ENCODE results near the gene PEDS1.

The PEDS1 gene

DNA sequence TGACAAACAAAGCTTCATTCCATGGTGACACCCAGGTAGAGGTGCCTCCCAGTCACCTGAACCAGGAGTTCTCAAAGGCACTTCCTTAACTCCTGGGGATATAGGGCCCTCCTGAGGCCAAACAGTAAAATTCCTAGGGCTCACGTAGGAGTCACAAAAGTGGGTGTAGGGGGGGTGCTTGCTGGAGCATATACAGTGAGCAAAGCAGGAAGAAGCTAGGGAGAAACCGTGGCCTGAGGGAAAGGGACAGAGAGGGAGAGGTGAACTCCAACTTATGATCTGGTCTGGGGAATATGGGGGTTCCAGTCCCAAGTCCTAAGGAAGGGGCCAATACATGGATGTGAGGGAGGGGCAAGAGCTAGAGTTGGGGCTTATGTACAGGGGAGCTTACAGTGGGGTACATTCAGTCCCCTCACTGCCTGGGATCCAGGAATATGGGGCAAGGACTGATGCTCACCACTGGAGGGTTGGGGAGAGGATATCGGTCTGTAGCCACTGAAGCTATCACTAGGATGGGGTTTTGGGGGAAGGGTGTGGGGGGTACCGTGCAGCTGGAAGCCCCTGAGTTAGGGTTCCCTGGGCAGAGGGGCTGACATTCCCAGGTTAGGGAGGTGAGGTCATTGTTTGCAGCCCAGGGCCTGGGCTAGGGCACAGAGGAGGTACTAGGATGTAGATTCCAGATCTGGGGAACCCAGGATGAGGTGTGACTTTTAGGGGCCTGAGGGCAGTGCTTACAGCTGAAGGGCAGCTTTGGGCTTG lies 950 bp downstream of the PEDS1 start:
- H3K36me3 ChIP-seq (ENCODE audit: control insufficient read depth, insufficient read depth, low read length): peaks cover 24% of the 10 kb centered on the region
- H3K27me3 ChIP-seq (ENCODE audit: control insufficient read depth, insufficient read depth, low read length): no peaks in the 10 kb centered on the region; the same call in 1 of the 2 replicates
- no peaks in the 10 kb centered on the region for H3K9me3 ChIP-seq (ENCODE audit: control insufficient read depth, insufficient read depth, low read depth, low read length)
- peak overlapping the region; percentile 84 for H3K9ac ChIP-seq (ENCODE audit: low read length)
- H3K27ac ChIP-seq (ENCODE audit: low read depth, low read length): peak overlapping the region; percentile 76; the same call in 1 of the 2 replicates
- peak overlapping the region; percentile 79 for H3K4me3 ChIP-seq (ENCODE audit: low read depth, low read length)
- H3K4me1 ChIP-seq (ENCODE audit: control insufficient read depth, insufficient read depth, low read length): peaks cover 30% of the 10 kb centered on the region

GRCh38 chr20:50151034-50151743 lies 2.3 kb downstream of the PEDS1 start:
- H3K27me3 ChIP-seq (ENCODE audit: control insufficient read depth, insufficient read depth, low read length): no peaks in the 10 kb centered on the region; the same call in 1 of the 2 replicates
- H3K9me3 ChIP-seq (ENCODE audit: control insufficient read depth, insufficient read depth, low read depth, low read length): no peaks in the 10 kb centered on the region
- H3K4me3 ChIP-seq (ENCODE audit: low read depth, low read length): peak overlapping the region; percentile 37; the same call in 1 of the 2 replicates
- H3K36me3 ChIP-seq (ENCODE audit: control insufficient read depth, insufficient read depth, low read length): peaks cover 31% of the 10 kb centered on the region
- no peak overlapping the region; the same call in 1 of the 2 replicates for H3K27ac ChIP-seq (ENCODE audit: low read depth, low read length)
- H3K4me1 ChIP-seq (ENCODE audit: control insufficient read depth, insufficient read depth, low read length): peaks cover 44% of the 10 kb centered on the region
- H3K9ac ChIP-seq (ENCODE audit: low read length): peak overlapping the region; percentile 26

DNA sequence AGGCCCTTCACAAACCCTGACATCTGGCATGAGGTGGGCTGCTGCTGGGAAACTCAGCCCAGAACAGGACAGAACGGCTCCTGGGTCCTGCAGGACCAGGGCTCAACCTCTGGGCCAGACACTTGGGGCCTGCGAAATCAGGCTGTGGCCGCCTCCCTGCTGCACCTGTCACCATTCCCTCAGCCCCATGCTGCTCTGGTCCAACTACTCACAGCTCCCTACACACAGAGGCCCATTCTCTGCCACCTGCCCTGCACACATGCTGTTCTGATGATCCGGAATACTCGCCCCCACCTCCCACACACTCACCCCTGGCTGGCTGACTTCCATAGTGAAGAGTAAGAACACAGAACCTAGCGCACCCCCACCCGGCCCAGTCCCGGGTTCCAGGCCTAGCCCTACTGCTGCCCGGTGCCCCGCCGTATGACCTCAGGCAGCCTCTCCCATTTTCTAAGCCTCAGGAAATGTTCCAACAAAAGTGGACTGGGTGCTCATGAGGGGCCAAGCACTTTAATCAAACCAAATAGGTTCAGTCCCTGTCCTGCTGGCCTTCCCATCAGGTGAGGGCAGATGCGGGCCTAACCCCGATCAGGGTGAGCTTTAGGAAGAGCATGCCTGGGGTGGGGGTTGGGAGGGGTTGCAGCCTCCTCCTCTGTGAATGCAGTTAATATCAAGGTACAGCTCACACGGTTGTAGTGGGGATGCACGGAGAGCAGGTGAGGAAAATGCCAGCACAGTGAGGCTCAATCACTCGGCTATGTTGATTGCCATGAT lies 3.9 kb downstream of the PEDS1 start:
- Histone ChIP-seq H3K4me3 (ENCODE audit: low read depth, low read length) (no peak overlapping the region), H3K9ac (ENCODE audit: low read length) (no peak overlapping the region), H3K27ac (ENCODE audit: low read depth, low read length) (no peak overlapping the region), H3K9me3 (ENCODE audit: control insufficient read depth, insufficient read depth, low read depth, low read length) (no peaks in the 10 kb centered on the region), H3K4me1 (ENCODE audit: control insufficient read depth, insufficient read depth, low read length) (peaks cover 48% of the 10 kb centered on the region), H3K27me3 (ENCODE audit: control insufficient read depth, insufficient read depth, low read length) (no peaks in the 10 kb centered on the region), H3K36me3 (ENCODE audit: control insufficient read depth, insufficient read depth, low read length) (peaks cover 31% of the 10 kb centered on the region)

GRCh38 chr20:50146732-50147662 lies 6.5 kb downstream of the PEDS1 start:
- Histone ChIP-seq H3K9me3 (ENCODE audit: control insufficient read depth, insufficient read depth, low read depth, low read length) (no peaks in the 10 kb centered on the region), H3K9ac (ENCODE audit: low read length) (peak overlapping the region; percentile 5), H3K4me1 (ENCODE audit: control insufficient read depth, insufficient read depth, low read length) (peaks cover 45% of the 10 kb centered on the region), H3K27ac (ENCODE audit: low read depth, low read length) (no peak overlapping the region; the same call in 1 of the 2 replicates), H3K27me3 (ENCODE audit: control insufficient read depth, insufficient read depth, low read length) (no peaks in the 10 kb centered on the region), H3K36me3 (ENCODE audit: control insufficient read depth, insufficient read depth, low read length) (peaks cover 44% of the 10 kb centered on the region), H3K4me3 (ENCODE audit: low read depth, low read length) (no peak overlapping the region)

DNA sequence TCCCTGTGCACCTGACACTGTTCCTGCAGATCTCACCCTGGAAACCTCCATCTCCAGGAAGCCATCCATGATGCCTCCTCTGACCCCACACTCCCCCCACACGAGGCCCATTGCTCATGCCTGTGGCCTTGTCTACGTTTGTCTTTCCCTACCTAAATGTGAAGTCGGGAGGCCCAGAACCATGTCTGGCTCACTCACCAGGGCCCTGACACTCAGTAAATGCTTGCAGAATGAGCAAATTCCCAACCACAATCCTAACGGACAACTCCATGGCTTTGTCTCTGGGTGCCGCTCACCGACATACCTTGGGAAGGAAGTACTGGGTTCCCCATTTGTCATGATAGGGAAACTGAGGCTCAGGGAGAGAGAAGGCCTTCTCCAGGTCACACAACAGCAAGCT lies 7.3 kb downstream of the PEDS1 start:
- peaks cover 51% of the 10 kb centered on the region for H3K36me3 ChIP-seq (ENCODE audit: control insufficient read depth, insufficient read depth, low read length)

GRCh38 chr20:50145566-50145965 lies 8.0 kb downstream of the PEDS1 start:
- no peak overlapping the region for H3K27ac ChIP-seq (ENCODE audit: low read depth, low read length)
- H3K27me3 ChIP-seq (ENCODE audit: control insufficient read depth, insufficient read depth, low read length): no peaks in the 10 kb centered on the region
- no peak overlapping the region for H3K9ac ChIP-seq (ENCODE audit: low read length)
- peaks cover 37% of the 10 kb centered on the region for H3K4me1 ChIP-seq (ENCODE audit: control insufficient read depth, insufficient read depth, low read length)
- peaks cover 57% of the 10 kb centered on the region for H3K36me3 ChIP-seq (ENCODE audit: control insufficient read depth, insufficient read depth, low read length)
- H3K9me3 ChIP-seq (ENCODE audit: control insufficient read depth, insufficient read depth, low read depth, low read length): no peaks in the 10 kb centered on the region
- no peak overlapping the region for H3K4me3 ChIP-seq (ENCODE audit: low read depth, low read length)

More for the DNA sequence above, 7.3 kb downstream of the PEDS1 start:
- no peaks in the 10 kb centered on the region for H3K27me3 ChIP-seq (ENCODE audit: control insufficient read depth, insufficient read depth, low read length)
- no peak overlapping the region for H3K4me3 ChIP-seq (ENCODE audit: low read depth, low read length)
- H3K4me1 ChIP-seq (ENCODE audit: control insufficient read depth, insufficient read depth, low read length): peaks cover 41% of the 10 kb centered on the region
- H3K9ac ChIP-seq (ENCODE audit: low read length): peak overlapping the region; percentile 5
- no peak overlapping the region for H3K27ac ChIP-seq (ENCODE audit: low read depth, low read length)
- H3K9me3 ChIP-seq (ENCODE audit: control insufficient read depth, insufficient read depth, low read depth, low read length): no peaks in the 10 kb centered on the region

GRCh38 chr20:50144362-50144761 lies 9.2 kb downstream of the PEDS1 start:
- H3K27me3 ChIP-seq (ENCODE audit: control insufficient read depth, insufficient read depth, low read length): no peaks in the 10 kb centered on the region
- H3K4me1 ChIP-seq (ENCODE audit: control insufficient read depth, insufficient read depth, low read length): peaks cover 32% of the 10 kb centered on the region
- H3K9ac ChIP-seq (ENCODE audit: low read length): no peak overlapping the region
- no peaks in the 10 kb centered on the region for H3K9me3 ChIP-seq (ENCODE audit: control insufficient read depth, insufficient read depth, low read depth, low read length)
- H3K27ac ChIP-seq (ENCODE audit: low read depth, low read length): no peak overlapping the region
- H3K4me3 ChIP-seq (ENCODE audit: low read depth, low read length): no peak overlapping the region
- peaks cover 57% of the 10 kb centered on the region for H3K36me3 ChIP-seq (ENCODE audit: control insufficient read depth, insufficient read depth, low read length)

GRCh38 chr20:50142812-50143211 lies 10.7 kb downstream of the PEDS1 start:
- Histone ChIP-seq H3K36me3 (ENCODE audit: control insufficient read depth, insufficient read depth, low read length) (peaks cover 48% of the 10 kb centered on the region), H3K27ac (ENCODE audit: low read depth, low read length) (no peak overlapping the region), H3K9me3 (ENCODE audit: control insufficient read depth, insufficient read depth, low read depth, low read length) (no peaks in the 10 kb centered on the region), H3K4me3 (ENCODE audit: low read depth, low read length) (peak overlapping the region; percentile 11; the same call in 1 of the 2 replicates), H3K4me1 (ENCODE audit: control insufficient read depth, insufficient read depth, low read length) (peaks cover 37% of the 10 kb centered on the region), H3K27me3 (ENCODE audit: control insufficient read depth, insufficient read depth, low read length) (no peaks in the 10 kb centered on the region), H3K9ac (ENCODE audit: low read length) (no peak overlapping the region)

GRCh38 chr20:50141811-50142561 lies 11.5 kb downstream of the PEDS1 start:
- Histone ChIP-seq H3K36me3 (ENCODE audit: control insufficient read depth, insufficient read depth, low read length) (peaks cover 50% of the 10 kb centered on the region), H3K27ac (ENCODE audit: low read depth, low read length) (no peak overlapping the region), H3K4me3 (ENCODE audit: low read depth, low read length) (no peak overlapping the region), H3K9me3 (ENCODE audit: control insufficient read depth, insufficient read depth, low read depth, low read length) (no peaks in the 10 kb centered on the region), H3K27me3 (ENCODE audit: control insufficient read depth, insufficient read depth, low read length) (no peaks in the 10 kb centered on the region), H3K4me1 (ENCODE audit: control insufficient read depth, insufficient read depth, low read length) (peaks cover 31% of the 10 kb centered on the region), H3K9ac (ENCODE audit: low read length) (no peak overlapping the region)

Data from HUES6 (cell line).